HTERT RPE-1 (cell line): ENCODE results near the gene ST14.

Experiments
- in situ Hi-C: fragments of 300-500 bp; cut with MboI; formaldehyde crosslinking; loops from 4 replicates; pipeline ENCODE4 v1.14.3; 2020; ENCODE audit warnings: low sequenced_read_pairs

Gene ST14

DNA sequence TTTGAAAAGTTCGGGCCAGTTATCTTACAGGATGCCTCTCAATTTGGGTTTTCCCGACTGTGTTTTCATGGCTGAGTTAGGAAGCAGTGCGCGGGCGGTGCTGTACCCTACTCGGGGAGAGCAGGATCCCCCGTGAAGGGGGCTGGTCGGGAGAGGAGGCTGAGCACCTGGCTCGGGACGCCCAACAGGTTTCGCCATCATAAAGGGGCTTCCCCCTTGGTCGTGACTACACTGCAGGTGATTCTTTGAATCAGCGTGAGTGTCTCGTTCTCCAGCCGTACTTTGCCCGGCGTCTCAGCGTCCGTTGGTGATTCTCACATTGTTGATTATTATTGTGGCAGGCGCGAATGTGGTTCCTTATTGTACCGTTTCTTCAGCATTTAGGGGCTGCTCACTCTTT, 46.6 kb downstream of the ST14 start:
- in situ Hi-C loops, result no loop called here

DNA sequence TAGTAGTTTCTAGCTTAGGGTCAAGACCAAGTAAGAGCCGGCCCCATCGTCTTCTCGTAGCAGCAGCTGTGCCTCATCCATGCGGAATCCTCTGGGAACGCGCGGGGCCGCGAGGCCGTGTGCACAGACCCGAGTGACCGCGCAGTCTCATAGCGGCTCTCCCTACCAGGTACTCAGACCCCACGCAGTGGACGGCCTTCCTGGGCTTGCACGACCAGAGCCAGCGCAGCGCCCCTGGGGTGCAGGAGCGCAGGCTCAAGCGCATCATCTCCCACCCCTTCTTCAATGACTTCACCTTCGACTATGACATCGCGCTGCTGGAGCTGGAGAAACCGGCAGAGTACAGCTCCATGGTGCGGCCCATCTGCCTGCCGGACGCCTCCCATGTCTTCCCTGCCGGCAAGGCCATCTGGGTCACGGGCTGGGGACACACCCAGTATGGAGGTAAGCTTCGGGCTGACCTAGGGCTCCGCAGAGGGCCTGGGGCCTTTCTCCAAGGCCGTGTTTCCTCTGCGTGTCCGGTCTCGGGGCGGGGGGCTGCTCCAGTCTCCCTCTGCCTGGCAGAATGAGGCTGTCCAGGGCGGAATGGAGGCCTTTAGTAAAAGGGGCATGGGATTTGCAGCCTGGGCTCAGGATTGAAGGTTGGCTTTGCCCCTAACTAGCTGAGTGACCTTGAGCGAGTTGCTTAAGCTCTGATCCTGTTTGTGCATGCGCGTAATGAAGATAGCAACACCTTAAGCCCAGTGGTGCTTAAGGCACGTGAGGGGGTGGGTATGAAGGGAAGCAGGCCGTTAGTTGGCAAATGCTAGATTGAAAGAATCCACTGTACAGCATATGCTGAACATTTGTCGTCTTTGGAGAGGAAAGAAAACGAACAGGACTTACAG, 48.9 kb downstream of the ST14 start:
- in situ Hi-C loops, result no loop called here

DNA sequence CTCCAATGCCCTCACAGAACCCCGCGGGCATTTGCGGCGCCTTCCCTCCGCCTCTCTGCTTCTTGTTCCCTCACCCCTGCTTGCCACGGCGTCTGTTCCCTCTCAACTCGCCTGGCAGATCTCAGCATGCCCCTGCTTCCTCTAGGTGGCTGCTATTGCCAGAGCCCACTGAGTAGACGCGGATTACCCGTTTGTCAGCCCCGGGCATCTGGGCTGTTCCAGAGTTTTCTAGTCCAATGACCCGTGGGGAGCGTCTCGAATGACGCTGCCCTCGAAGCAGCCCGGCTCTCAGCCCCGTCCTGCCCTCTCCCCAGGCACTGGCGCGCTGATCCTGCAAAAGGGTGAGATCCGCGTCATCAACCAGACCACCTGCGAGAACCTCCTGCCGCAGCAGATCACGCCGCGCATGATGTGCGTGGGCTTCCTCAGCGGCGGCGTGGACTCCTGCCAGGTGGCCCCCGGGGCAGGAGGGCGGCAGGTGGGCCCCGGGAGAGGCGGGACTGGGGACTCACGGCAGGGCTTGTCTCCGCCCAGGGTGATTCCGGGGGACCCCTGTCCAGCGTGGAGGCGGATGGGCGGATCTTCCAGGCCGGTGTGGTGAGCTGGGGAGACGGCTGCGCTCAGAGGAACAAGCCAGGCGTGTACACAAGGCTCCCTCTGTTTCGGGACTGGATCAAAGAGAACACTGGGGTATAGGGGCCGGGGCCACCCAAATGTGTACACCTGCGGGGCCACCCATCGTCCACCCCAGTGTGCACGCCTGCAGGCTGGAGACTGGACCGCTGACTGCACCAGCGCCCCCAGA, 49.7 kb downstream of the ST14 start:
- in situ Hi-C loops, result no loop called here

DNA sequence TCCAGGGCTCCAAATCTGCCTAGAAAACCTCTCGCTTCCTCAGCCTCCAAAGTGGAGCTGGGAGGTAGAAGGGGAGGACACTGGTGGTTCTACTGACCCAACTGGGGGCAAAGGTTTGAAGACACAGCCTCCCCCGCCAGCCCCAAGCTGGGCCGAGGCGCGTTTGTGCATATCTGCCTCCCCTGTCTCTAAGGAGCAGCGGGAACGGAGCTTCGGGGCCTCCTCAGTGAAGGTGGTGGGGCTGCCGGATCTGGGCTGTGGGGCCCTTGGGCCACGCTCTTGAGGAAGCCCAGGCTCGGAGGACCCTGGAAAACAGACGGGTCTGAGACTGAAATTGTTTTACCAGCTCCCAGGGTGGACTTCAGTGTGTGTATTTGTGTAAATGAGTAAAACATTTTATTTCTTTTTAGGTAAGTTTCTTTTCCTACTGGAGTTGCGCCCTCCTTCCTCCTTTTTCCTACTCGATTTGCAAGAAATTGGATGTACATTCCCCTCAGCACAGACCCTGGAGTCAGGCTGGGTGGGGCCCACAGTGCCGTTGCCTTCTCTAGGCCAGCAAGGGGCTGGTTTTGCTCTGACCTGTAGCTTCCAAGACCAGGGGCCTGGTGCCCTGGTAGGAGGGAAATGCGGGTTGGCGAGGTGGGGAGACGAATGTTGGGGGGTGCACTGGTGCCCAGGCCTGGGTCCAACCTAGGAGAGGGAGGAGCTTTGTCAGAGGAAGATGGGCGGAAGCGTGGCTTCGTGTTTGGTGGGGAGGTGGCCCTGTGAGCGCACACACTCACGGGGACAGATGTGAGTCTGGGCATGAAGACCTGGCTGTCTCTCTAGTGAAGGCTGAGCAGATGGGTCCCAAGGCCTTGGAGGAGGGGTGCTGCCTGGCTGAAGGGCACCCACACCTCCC, 50.6 kb downstream of the ST14 start:
- in situ Hi-C loops, result no loop called here

DNA sequence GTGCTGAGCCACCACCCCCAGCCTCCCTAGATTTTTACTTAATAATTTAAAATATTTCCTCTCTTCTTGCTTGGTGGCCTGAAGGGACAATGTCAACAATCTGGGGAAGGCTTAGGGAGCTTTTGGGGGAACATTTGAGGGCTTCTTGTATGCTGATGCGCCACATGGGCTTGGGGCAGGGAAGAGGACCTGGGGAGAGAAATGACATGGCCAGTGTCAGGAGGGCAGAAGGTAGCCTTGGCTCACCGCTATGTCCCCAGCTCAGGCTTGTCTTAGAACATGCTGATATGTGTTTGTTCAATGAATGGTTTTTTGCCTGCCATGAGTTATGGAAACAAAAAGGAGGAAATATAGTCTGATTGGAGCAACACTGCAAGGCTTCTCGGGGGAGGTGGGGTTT, 51.6 kb downstream of the ST14 start:
- in situ Hi-C loops, result no loop called here

DNA sequence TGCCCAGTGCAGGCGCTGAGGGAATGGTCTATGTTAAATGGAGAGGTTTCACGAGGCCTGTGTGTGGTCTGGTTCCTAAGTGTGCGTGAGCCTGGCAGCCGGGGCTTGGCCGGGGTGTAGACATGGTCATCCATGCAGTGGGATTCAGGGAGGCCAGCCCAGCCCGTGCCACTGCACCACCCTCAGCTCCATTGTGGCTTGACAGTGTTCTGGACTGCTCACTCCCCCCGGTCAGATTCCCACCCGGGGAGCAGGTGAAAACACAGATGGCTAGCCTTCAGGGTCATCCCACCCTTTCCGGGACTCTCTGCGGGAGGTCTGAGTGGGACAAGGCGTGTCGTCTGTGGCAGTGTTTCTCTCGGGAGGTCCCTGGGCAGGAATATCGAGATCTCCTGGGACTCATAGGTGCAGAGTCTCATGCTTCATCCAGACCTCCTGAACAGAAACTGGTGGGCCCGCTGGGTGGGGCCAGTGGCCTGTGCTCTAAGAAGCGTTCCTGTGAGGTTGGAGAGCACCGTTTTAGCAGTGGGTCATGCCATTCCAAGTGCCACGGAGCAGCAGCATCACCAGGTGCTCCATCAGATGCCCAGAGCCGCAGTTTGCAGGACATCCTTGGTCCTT, 52.3 kb downstream of the ST14 start:
- in situ Hi-C loops, result no loop called here

DNA sequence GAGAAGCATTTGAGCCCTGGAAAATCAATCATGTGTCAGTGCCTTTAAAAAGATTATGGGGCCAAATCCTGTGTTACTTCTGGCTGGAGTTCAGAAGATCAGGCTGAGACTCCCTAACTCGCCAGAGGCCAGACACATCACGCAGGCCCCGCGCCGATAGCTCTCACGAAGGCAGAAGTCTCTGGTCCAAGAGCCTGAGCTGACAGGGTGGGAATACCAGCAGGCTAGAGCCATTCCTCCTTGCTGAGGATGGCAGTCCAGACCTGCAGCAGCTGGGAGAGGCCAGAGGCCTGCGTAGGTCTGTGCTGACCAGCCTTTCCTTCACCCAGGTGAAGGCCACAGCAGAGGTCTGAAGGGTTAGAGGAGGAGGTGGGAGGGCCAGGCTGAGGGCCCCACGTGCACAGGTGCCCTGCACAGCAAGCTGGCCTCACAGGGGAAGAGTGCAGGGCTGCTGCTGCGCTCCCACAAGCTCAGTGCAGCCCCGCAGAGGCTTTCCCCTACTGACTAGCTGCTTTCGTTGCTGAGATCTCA, 52.9 kb downstream of the ST14 start:
- in situ Hi-C loops, result no loop called here

DNA sequence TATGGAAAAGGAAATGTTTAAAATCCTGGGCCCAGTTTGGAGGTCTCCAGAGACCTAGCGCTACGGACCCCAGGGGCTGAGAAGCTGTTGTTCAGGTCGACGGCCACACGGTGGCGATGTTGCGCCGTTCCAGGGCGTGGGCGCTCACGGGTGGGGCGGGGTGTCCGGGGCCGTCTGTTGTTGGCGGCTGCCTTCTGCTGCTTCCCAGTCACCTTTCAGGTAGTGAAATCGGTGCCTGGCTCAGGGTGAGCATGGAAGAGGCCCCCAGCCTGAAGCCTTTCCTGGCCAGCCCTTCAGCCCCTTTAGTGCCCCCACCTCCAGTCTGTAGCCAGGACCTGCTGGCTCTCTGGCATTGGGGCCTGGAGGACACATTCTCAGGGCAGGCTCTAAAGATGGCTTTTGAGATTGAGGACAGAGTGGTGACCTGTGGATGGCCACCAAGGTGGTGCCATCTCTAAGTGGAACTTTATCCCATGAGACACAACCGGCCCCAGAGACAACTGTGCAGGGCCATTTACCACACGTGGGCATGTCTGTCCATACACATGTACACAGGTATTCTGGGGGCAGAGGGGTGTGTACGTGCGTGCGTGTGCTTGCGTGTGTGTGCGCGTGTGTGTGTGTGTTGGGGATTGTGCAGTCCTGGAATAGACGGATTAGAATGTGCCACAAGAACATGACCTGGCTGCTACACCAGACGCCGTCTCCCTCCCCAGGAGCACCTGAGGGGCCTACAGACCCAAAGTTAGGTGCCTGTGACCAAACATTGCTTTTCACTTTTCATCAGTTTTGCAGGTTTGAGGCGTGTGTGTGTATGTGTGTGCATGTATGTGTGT, 53.8 kb downstream of the ST14 start:
- in situ Hi-C loops, result no loop called here

DNA sequence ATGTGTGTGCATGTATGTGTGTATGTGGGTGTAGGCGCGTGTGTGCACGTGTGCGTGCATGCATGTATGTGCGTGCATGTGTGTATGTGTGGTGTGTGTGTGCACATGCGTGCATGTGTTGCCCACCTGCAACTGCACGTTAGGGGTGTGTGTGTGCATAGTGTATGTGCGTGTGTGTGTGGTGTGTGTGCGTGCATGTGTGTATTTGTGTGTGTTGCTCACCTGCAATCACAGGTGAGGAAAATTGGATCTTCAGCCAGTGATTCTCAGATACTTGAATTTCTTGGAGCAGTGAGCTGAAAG, 54.3 kb downstream of the ST14 start:
- in situ Hi-C loops, result no loop called here

DNA sequence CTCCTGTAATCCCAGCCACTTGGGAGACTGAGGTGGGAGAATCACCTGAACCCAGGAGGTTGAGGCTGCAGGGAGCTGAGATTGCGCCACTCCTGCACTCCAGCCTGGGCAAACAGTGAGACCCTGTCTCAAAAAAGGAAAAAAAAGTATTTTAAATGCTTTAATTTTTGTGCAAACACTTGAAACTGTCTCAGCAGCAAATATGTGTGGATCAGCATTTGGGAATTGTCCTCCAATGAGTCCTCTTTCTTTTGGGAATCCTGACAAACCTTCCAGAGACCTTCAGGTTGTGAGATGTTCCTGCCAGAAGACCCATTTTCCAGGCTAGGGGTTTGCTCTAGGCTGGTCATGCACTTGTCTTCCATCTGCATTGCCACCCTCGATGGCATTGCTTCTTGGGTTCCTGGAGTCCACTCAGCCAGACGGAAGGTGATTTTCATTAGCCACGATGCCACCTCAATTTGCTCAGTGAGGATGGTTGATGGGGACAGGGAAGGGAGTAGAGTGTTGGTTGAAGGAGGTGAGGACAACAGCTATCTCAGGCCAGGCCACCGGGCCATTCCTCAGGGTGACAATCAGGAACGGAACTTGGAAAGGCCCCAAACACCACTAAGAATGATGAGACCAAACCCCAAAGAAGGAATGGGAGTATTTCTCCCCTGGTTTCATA, 55.4 kb downstream of the ST14 start:
- in situ Hi-C loops, result no loop called here

DNA sequence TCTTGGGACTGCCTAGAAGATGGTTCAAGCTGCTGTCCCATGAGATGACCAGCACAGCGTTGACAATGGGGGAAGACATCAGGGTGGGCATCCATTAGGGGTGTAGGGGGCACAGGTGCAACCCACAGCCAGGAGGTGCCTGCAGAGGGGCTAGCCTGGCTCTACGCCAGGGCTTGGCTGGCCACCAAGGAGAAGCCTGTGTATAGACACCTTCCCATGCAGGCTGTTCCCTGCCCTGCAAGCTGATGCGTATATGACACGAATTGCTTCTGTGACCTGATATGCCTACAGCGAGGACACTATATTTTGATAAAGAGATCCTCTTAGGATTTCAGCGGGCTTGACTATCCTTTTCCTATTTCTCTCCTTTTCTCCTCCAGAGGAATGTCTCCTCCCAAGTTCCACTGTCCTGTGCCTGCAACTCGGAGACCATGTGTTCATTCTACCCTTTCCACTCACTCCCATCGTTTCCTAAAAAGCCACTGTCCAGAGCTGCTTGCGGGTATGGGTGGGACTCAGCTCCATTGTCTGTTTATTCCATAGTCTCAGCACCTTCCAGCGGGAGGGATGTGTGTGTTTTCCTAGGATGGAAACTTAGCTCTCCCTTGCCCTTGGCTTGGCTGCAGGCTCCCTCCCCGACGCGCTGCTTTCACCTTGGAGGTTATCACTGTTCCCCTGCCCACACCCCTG, 56.1 kb downstream of the ST14 start:
- in situ Hi-C loops, result no loop called here

DNA sequence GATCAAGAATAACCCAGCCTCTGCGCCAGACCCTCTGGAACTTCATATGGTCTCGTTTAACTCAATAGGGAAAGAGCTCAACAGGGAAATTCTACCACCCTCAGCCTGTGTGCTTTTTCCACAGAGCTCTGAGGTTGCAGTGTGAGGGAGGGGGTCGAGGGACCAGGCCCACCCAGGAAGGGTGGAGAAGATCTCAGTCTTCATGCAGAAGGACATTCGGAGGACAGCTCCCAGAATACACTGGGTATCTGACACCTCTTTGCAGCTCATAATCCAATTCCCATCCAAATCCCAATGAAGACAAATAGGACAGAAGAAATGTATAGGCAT, 56.6 kb downstream of the ST14 start:
- in situ Hi-C loops, result no loop called here

DNA sequence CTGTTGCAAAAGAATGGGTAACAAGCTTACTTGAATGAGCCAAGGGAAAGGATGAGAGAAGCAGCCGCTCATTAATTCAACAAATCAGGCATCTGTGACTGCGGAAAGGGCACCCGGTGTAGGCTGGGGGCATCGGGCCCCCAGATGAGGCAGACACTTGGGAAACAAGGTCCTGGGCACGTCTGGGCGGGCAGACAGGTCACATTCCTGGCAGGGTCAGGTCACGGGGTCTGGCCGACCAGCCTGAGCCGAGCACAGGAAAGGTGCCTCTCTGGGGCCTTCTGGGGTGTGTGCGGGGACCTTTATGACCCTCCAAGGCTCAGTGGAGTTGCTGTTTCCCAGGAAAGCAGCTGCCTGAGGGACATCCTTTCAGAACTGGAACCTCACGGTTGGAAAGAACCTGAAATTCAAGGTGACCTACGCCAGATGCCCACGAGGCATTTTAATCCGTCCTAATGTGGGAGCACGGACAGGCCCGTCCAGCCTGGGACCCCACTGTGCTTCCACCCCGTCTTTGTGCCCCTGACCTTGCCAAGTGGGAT, 57.1 kb downstream of the ST14 start:
- in situ Hi-C loops, result no loop called here

DNA sequence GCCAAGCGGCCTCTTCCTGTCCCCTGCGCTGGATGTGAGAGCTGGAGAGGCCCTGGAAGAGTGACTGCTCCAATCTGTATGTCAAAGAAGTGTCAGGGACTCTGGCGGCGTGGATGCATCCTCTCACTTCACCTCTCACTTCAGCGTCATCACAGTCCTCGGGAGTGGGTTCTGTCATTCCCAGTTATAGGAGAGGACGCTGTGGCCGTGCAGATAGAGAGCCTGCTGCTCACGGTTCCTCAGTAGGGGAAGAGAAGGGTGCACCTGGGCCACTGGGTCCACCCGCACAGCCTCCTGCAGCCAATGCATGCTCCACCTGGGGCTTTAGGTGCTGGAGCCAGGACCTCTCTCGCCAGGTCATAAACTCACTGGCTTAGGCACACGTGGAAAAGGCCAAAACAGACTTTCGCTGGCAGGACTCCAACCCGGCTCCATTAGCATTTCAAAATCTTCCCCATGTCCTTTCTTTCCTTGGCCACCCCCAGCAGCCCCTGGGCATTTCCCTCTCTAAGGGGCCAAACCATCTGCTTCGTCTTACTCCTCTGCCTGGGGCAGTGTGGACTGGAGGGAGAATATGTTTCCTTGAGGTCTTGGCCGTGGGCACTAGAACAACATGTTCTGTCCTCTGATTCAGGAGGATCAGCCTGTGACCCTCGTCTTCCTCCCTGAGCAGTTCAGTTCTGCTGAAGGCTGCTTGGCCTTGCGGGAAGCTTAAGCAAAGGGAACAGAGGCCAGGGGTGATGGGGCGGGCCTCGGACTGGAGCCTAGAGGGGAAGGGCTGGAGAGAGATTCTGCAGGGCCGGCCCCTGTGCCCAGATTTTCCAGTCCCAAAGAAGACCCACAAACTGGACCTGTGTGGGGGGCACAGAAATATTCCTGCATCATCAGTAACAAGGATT, 57.8 kb downstream of the ST14 start:
- in situ Hi-C loops, result no loop called here

DNA sequence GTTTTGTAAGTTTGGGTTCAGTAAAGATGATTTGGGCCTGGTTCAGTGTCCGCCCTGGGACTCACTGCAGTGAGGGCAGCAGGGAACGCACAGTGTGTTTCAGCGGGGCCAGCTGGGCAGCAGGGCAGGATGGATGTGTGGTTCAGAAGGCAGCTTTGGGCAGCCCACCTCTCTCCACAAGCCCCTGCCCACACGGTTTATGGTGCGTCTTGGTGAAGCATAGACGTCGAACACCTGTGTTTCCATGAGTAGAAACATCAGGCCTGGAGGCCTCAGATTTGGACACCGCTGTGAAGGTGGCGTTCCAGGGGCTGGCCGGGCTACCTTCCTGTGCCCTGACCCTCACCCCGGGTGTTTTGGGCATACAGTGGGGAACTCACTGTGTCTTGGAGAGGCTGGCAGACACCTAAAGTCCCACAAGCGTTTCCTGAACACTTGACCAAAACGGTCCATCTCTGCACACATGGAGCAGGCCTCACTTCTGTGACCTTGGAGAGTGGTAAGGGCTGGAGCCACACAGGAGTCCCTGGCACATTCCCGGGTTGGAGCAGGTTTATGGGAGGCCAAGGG, 59.0 kb downstream of the ST14 start:
- in situ Hi-C loops, result no loop called here

DNA sequence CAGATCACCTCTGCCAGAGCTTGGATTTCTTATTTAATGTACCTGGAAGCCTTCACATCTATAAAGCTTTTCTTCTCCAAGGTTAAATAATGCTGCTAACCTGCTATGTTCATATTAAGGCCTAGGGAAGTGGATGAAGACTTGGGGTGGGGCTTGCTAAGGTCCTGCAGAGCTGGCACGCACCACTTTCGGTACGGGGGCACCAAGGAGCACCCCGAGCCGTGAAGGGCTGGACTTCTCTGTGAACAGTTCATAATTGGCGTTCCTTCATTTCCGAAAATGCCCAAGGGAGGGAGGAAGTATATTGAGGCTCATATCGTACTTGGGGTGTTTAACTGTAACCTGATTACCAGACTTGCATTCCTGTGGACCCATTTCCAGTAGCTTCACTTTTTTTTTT, 59.6 kb downstream of the ST14 start:
- in situ Hi-C loops, result no loop called here
